Natural killer cell (primary cell): ENCODE data around the gene SIRT6. TPM values are rescaled to one million over a fixed set of nuclear protein-coding genes. Genes with fewer than 3 reads are reported as not detected.

Experiments
- ATAC-seq, 3 donors: fragments of 150-1000 bp in 2 of 3; fragments of 200-7000 bp in 1 of 3; cut with Tn5 transposase; 1 replicate in 1 of 3; 2 replicates in 2 of 3; pipeline ENCODE4 v1.10.0; 2021; ENCODE audit warnings: mild to moderate bottlenecking in 2 of 3, moderate library complexity in 2 of 3
- DNase-seq, 2 donors: peaks; one replicate each; pipeline versions ENCODE4 v3.0.0 to v3.0.0-alpha.2; 2013 to 2021; ENCODE audit warnings: mixed read lengths in 1 of 2
- H3K27ac ChIP-seq: one replicate; pipeline ENCODE4 v1.5.1; 2013; ENCODE audit warnings: mild to moderate bottlenecking, low read length
- H3K27me3 ChIP-seq: one replicate; pipeline ENCODE4 v1.6.1; 2013; ENCODE audit warnings: low read length; ENCODE audit not compliant: control insufficient read depth, insufficient read depth
- H3K36me3 ChIP-seq: one replicate; pipeline ENCODE4 v1.6.1; 2013; ENCODE audit warnings: low read length; ENCODE audit not compliant: control insufficient read depth, insufficient read depth
- H3K4me1 ChIP-seq: one replicate; pipeline ENCODE4 v1.6.1; 2013; ENCODE audit warnings: low read length; ENCODE audit not compliant: control insufficient read depth, insufficient read depth
- H3K4me3 ChIP-seq: one replicate; pipeline ENCODE4 v1.5.1; 2013; ENCODE audit warnings: low read length
- H3K9me3 ChIP-seq: one replicate; pipeline ENCODE4 v1.6.1; 2013; ENCODE audit warnings: low read length; ENCODE audit not compliant: control insufficient read depth, insufficient read depth
- H3K27ac Mint-ChIP-seq, 2 donors: one replicate each; pipeline ENCODE4 v1.8.0; 2022; ENCODE audit warnings: mild to moderate bottlenecking in 2 of 2, mixed read lengths in 2 of 2, moderate library complexity in 1 of 2
- H3K27me3 Mint-ChIP-seq, 2 donors: one replicate each; pipeline ENCODE4 v1.8.0; 2022; ENCODE audit warnings: low read depth in 2 of 2, mixed read lengths in 2 of 2
- H3K36me3 Mint-ChIP-seq: one replicate; pipeline ENCODE4 v1.8.0; 2022; ENCODE audit warnings: mixed read lengths
- H3K4me1 Mint-ChIP-seq, 2 donors: one replicate each; pipeline ENCODE4 v1.8.0; 2022; ENCODE audit warnings: mixed read lengths in 2 of 2
- H3K4me3 Mint-ChIP-seq: one replicate; pipeline ENCODE4 v1.8.0; 2022; ENCODE audit warnings: mild to moderate bottlenecking, moderate library complexity, mixed read lengths
- H3K9me3 Mint-ChIP-seq, 2 donors: one replicate each; pipeline ENCODE4 v1.8.0; 2022; ENCODE audit warnings: mixed read lengths in 2 of 2
- WGBS: methylation state at CpG from one replicate; pipeline ENCODE4 v1.1.7; 2013; ENCODE audit warnings: missing lambda C conversion rate; ENCODE audit not compliant: insufficient coverage; 5-methylcytosine and 5-hydroxymethylcytosine counted together
- intact Hi-C: fragments of 100-400 bp; cut with micrococcal nuclease; formaldehyde crosslinking; loops from one replicate; pipeline ENCODE4 v1.14.2; 2022
- total RNA-seq, 4 donors: library from RNA; stranded (reverse); fragments of 120-200 nt in 1 of 4; gene quantifications; one replicate each; pipeline versions ENCODE4 v1.2.3 to v1.2.4, GENCODE V29; 2013 to 2022
- TF ChIP-seq, protein P1 (sequence below): fragments of 200-600 bp; IDR thresholded peaks from one replicate; pipeline ENCODE4 v1.8.0; 2022; ENCODE audit warnings: antibody characterized with exemption

The SIRT6 gene
- total RNA-seq, 3 donors from 2014 or later (not counting 1 experiment from before 2014, with no cell fraction given): 29.5 to 37.4 (median 30.5) TPM

DNA sequence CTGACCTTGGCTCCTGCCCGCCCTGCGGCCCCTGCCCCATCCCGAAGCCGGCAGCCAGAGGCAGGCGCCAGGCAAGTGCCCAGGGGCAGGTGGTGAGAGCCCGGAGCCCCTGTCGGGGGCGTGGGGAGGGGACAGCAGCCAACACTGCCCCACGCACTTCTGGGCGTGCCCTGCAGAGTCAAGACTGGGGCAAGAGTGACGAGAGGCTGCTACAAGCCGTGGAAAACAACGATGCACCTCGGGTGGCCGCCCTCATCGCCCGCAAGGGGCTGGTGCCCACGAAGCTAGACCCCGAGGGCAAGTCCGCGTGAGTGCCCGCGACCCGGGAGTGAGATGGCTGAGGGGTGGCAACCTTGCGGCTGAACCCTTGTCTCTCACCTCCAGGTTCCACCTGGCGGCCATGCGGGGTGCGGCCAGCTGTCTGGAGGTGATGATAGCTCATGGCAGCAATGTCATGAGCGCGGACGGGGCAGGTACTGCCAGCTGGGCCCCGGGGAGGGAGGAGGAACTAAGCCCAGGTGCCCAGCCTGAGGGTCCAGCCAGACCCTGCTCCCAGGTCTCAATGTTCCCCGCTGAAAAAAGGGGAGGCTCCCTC is 17.4 kb upstream of the SIRT6 start:
- Histone ChIP-seq H3K4me3 (no peak overlapping the region), H3K9me3 (no peaks in the 10 kb centered on the region), H3K27ac (no peak overlapping the region), H3K36me3 (no peaks in the 10 kb centered on the region), H3K27me3 (peaks cover 16% of the 10 kb centered on the region), H3K4me1 (peaks cover 4% of the 10 kb centered on the region)
- Mint-ChIP-seq H3K36me3 (no peaks in the 10 kb centered on the region), H3K27me3 (peaks cover 29 to 38% of the 10 kb centered on the region in 2 donors), H3K4me1 (peaks cover 0 to 18% of the 10 kb centered on the region in 2 donors), H3K4me3 (no peak overlapping the region), H3K9me3 (peaks cover 0 to 6% of the 10 kb centered on the region in 2 donors), H3K27ac (no peak overlapping the region)
- DNase-seq (no peak), ATAC-seq (no peak)
- intact Hi-C loops: loop anchor here (10.0 kb wide), 1 partner anchor 535 kb away; no protein-coding TSS in a partner anchor
- TF ChIP-seq, protein P1, sequence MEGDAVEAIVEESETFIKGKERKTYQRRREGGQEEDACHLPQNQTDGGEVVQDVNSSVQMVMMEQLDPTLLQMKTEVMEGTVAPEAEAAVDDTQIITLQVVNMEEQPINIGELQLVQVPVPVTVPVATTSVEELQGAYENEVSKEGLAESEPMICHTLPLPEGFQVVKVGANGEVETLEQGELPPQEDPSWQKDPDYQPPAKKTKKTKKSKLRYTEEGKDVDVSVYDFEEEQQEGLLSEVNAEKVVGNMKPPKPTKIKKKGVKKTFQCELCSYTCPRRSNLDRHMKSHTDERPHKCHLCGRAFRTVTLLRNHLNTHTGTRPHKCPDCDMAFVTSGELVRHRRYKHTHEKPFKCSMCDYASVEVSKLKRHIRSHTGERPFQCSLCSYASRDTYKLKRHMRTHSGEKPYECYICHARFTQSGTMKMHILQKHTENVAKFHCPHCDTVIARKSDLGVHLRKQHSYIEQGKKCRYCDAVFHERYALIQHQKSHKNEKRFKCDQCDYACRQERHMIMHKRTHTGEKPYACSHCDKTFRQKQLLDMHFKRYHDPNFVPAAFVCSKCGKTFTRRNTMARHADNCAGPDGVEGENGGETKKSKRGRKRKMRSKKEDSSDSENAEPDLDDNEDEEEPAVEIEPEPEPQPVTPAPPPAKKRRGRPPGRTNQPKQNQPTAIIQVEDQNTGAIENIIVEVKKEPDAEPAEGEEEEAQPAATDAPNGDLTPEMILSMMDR: no peak
- 78% methylated on average over 33 of the region's 33 CpGs for WGBS

DNA sequence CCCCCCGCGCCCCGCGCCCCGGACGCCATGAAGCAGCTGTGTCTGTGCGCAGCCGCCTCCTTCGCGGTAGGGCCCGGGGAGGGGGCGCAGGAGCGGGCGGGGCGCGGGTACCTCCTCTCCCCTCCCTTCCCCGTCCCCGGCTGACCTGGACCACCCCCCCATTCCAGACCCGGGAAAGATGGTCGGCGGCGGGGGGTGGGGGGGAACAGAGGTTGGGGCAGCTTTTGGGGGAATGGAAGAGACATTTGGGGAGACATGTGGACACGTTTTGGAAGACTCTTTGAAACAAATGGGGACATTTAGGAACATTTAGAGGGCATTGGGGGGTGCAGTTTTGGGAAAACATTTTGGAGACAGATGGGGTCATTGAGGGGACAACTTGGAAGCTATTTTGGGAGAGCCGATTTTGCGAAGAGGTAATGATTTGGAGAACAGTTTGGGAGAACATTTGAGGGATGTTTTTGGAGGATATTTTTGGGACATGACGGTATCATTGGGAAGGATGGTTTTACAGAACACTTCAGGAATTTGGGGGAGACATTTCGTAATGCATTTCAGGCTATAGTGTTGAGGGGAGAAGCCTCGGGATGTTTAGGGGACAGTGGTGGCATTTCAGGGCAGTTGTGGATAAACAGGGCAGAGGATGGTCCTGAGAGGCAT is 16.2 kb upstream of the SIRT6 start:
- H3K36me3 ChIP-seq: no peaks in the 10 kb centered on the region
- H3K4me3 ChIP-seq: no peak overlapping the region
- H3K27ac ChIP-seq: no peak overlapping the region
- intact Hi-C loops: no loop called here
- Mint-ChIP-seq H3K27ac (no peak overlapping the region), H3K27me3 (peaks cover 38 to 44% of the 10 kb centered on the region in 2 donors), H3K4me1 (peaks cover 0 to 12% of the 10 kb centered on the region in 2 donors), H3K36me3 (no peaks in the 10 kb centered on the region), H3K9me3 (peaks cover 0 to 6% of the 10 kb centered on the region in 2 donors), H3K4me3 (no peak overlapping the region)
- WGBS: 12% methylated on average over 23 of the region's 28 CpGs
- TF ChIP-seq, protein P1: no peak
- ATAC-seq: no peak
- peaks cover 16% of the 10 kb centered on the region for H3K27me3 ChIP-seq
- no peaks in the 10 kb centered on the region for H3K9me3 ChIP-seq
- no peak for DNase-seq
- H3K4me1 ChIP-seq: no peaks in the 10 kb centered on the region

DNA sequence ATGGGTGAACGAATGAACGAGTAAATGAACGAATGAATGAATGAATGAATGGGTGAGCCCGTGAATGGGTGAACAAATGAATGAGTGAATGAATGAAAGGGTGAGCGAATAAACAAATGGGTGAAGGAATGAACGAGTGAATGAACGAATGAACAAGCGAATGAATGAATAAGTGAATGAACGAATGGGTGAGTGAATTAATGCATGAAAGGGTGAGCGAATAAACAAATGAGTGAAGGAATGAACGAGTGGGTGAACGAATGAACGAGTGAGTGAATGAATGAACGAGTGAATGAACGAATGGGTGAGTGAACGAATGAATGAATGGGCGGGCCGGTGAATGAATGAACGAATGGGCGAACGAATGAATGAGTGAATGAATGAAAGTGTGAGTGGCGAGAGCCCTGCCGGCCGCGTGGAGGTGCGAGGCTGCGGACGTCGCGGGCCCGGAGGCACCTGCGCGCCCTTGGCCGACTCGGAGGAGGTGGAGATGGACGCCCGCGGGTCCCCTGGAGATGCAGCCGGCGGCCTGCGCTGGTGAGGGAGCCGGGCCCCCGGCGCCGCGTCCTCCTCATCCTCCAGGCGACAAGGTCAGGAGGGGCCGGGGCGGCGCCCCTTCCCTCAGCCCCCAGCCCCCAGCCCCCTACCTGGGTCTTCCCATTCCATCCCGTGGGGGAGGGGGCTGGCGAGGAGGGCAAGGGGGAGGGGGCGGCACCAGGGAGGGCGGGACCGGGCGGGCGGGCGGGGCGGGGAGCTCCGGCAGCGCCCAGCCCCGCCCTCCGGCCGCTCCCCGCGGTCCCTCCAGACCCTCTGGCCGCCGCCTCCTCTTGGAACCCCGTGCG is 15.5 kb upstream of the SIRT6 start:
- WGBS: 17% methylated on average over 66 of the region's 70 CpGs
- intact Hi-C loops: no loop called here
- Mint-ChIP-seq H3K27me3 (peaks cover 38 to 47% of the 10 kb centered on the region in 2 donors), H3K4me3 (no peak overlapping the region), H3K27ac (no peak overlapping the region), H3K36me3 (no peaks in the 10 kb centered on the region), H3K4me1 (peaks cover 0 to 12% of the 10 kb centered on the region in 2 donors), H3K9me3 (peaks cover 0 to 6% of the 10 kb centered on the region in 2 donors)
- peaks cover 16% of the 10 kb centered on the region for H3K27me3 ChIP-seq
- no peak for DNase-seq
- H3K4me3 ChIP-seq: no peak overlapping the region
- H3K9me3 ChIP-seq: no peaks in the 10 kb centered on the region
- TF ChIP-seq, protein P1: no peak
- no peaks in the 10 kb centered on the region for H3K36me3 ChIP-seq
- no peak overlapping the region for H3K27ac ChIP-seq
- peak in 1 of 3 donors; percentile 34 for ATAC-seq
- H3K4me1 ChIP-seq: no peaks in the 10 kb centered on the region
